GM19043 (cell line): ENCODE results near the gene CYRIA.

Experiments used
- ATAC-seq: cut with Tn5 transposase; IDR thresholded peaks from one replicate; pipeline ENCODE4 v1.9.1; 2021; ENCODE audit warnings: low read depth; ENCODE audit not compliant: unreplicated experiment

Gene CYRIA

DNA sequence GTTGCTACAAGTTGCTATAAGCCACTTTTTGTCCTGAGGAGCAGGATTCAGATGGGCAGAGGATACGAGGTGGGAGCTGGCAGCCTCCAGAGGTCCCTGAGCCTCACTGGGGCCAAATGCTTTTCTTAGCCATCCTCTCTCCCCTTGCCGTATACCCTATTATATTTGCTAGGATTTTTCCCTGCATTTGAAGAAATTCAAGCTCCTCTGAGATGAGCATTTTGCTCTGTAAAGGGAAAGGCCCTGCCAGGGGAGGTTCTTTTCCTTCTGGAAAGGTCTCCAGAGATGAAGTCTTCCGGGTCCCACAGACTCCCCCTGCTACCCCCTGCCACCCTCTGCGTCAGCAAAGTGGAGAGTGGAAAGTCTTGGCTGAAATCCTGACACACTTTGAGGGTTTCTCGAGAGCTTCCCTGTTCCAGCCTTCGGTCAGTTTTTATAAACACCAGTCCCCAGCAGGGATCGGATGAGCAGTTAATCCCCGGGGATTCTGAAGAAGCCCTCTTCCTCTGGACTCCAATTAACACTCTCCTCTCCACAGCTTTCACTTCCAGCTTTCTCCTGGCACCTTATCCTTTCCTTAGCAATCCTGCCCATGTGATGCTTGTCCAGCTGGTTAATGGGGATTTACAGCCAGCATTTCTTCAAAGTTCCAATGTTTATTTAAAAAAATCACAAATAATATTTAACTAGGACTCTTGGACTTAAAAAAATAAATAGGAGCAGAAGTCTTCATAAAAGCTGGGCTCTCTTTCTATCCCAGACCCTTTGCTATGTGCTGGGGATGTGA lies 13.1 kb downstream of the CYRIA start:
- ATAC-seq: no peak

DNA sequence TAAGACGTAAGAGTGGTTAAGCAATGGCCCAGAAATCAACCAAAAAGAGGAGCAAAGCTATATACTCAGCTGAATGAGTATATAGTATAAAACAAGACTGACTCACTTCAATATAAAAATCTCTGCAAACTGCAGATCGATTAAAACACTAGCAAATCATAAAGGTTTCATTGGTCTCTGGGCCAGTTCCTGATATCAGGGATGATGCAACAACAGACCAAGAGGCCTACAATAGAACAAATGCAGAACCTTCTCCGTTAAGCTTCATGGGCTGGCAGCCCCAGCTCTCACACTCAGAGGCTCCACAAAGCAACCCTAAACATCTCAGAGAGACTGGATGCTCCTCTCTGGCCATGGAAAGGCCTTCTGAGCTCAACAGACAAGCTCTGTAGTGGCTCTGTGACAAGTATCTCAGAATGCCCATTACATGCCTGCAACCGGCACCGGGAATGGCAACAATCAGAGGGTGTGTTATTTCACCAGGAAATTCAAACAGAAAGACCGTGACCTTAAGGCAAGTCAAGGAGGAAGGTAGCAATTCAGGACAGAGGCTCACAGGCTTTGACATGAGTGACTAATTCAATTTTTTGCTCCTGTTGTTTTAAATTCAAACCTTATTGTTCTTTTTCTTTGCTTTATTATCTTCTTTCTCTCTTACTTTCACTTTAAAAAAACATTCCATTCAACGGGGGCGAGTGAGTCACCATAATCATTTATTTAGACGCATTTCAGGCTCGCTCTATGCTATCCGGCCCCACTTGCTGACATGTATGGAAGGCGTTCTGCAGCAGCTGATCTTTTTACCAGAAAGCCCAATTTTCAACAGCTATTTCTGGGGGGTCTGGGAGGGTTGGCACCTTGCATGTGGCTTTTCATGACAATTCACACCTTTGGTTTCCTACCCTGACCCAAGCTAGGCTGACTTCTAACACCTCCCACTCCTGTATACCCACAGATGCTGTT lies 15.1 kb downstream of the CYRIA start:
- ATAC-seq: no peak

DNA sequence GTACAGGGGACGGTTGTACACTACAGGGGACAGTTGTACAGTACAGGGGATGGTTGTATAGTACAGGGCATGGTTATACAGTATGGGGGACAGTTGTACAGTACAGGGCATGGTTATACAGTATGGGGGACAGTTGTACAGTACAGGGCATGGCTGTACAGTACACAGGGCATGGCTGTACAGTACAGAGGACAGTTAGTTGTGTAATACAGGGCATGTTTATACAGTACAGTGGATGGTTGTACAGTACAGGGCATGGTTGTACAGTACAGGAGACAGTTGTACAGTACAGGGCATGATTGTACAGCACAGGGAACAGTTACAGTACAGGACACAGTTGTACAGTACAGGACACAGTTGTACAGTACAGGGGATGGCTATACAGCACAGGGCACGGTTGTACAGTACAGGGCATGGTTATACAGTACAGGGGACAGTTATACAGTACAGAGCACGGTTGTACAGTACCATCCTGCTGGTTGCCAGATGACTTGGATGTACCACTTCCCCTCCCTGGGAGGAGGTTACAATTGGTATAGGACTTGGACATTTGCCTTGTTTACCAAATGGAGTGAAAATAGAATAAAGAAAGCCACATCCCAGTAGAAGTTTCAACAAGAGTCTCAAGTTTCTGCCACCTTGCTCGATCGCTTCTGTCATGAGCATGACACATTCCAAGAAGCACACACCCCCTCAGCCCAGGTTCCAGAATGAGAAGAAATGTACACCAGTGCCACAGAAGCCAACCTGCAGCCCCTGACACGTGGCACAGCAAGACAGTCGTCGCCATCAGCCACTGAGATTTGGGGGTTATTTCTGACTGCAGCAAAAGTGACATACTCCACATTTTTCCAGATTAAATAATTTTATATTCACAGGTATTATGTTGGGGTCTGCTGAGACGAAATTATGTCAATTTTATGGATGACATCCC lies 16.0 kb downstream of the CYRIA start:
- ATAC-seq: no peak

DNA sequence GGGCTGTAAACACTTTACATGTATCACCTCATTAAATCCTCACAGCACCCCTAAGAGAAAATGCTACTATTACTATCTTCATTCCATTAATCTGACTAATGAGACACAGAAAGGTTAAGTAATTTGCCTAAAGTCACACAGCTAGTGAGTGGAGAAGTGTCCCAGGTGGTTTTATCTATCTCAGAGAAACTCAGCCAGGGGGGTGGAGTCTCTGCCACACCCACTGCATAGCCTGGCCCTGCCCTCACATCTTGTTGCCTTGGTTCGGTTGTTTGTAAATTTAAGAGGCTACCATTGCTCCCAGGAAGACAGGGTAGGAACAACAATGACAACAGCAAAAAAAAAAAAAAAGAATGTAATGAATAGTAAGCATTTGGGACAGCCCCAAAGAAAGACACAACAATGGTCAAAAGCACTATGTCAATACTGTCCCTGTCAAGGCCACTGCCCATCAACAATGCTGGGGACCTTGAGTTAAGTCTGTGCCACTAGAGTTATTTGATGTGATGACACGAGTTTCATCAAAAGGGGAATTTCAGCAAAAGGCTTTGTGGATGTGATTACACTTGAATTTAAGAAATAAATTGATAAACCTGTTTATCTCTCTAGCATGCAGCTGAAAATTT lies 17.5 kb downstream of the CYRIA start:
- ATAC-seq: no peak

DNA sequence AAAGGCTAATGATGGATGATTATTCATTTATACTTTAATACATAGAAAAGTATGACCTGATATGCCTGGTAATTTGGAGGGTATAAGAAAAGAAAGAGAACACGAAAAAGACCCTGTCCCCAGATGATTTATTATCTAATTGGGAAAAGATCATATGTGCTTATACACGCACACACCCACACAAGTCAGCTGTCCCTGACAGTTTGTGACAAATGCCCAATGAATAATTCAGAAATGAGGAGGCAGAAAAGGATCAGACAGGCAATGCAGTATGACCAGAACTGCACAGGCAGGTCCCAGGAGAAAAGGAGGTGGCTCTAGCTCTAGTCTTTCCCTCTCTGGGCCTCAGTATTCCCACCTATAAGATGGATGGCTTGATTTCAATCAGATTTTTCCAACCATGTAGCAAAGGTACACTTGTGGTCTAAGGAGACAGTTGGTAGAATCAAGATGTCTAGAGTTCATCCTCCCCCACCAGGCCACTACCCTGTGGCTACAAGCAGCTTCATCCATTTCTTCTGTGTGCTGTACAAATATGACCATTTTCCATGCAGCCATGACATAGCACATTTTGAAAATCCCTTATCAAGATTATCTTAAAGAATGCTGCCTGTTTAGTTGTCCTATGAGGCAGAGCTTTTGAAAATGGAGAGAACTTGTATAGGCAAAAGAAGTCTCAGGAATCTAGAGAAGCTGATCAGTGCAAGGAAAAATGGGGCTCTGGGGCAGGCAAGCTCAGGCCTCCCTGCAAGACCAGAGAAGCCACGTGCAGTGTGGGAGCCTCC lies 19.7 kb downstream of the CYRIA start:
- ATAC-seq: no peak

DNA sequence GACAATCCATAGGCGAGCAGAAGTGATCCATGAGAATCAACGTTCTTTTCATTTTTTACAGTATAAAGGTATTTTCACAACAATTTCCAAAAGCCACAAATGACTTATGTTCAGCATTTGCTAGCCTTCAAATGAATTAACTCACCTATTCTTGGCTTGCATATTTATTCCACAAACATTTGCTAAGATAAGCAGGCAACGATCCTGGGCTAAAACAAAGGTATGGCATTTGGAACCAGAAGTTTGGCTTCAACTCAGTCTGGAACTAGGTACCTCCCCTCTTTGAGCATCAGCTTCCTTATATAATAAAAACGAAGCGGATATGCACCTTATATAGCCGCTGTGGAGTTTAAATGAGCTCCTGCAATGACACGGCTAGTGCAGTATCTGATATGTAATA lies 20.5 kb downstream of the CYRIA start:
- ATAC-seq: no peak

DNA sequence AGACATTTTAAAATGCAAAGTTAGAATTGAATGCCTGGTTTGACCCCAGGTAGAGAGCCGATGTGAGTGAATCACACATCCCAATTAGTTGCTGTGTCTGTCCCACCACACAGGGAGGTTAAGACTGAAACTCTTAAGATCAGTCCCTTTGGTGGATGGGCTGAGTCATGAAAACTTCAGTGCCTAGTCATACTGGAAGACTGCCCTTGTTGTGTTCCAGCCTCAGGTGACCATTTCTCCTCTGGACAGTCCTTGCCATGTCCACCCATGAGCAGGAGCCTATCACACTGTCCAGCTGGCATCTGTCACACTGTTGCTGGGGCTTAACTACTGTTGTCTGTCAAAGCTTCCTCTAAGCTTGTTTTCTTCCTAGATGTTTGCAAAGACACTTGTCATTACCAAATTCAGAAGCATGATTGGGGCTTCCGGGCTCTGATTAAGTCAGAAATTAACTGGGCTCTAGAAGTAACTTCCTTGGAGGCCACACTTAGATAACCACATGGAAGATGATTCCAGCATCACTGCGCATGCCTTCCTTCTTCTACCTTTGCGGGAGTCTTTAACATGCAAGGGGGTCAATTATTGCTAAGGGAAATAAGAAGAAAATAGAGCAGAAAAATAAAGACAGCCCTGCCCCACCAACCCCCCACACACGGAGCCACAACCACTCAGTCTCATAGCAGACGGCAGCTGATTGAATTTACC lies 21.3 kb downstream of the CYRIA start:
- no peak for ATAC-seq

DNA sequence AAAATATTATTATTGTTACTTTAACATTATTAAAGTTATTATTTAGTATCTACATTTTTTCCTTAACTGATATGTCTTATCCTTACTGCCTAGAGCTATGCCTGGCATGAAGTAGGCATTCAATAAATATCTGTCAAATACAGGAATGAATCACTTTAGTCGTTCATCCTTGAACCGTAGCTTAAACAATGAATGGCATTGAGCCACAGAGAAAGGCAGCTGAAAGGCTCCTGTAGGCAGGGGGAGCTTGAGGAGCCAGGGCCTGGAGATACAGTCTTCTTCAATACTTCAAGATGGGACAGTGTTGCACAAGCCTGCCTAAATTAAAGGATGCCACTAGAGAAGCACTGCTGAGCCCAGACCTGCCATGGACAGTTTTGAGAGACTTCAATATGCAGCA lies 22.5 kb downstream of the CYRIA start:
- no peak for ATAC-seq

DNA sequence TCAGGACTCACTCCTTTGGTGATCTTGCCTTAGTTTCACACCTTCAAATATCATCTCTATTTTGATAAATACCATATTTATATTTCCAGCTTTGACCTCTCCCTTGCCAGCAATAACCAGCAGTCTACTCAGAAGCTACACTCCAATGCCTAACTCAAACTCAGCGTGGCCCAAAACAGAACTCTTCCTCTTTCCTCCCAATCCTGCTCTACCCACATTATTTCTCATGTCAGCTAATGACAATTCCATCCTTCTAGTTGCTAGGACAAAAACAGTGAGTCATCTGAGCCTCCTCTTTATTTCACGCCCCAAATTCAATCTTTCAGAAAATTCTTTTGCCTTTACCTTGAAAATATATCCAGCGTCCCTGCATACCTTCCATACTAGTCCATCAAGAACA lies 23.5 kb downstream of the CYRIA start:
- ATAC-seq: no peak

DNA sequence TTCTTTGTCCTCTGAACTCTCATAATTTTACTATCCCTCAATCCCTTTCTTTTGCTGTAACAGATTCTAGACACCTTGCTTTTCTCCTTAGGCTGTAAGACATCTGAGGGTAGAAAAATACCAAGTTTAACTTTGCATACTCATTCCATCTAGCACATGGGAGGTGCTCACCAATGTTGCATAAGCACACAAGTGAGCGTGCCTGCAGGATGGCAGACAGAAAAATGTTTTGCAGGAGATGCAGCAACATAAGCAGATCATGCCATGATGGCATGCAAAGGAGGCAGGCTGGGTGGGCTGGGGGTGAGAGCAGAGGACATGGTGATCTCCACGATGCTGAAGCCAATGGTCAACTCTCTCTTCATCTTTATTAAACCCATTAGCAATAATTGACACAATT lies 24.1 kb downstream of the CYRIA start:
- ATAC-seq: no peak

DNA sequence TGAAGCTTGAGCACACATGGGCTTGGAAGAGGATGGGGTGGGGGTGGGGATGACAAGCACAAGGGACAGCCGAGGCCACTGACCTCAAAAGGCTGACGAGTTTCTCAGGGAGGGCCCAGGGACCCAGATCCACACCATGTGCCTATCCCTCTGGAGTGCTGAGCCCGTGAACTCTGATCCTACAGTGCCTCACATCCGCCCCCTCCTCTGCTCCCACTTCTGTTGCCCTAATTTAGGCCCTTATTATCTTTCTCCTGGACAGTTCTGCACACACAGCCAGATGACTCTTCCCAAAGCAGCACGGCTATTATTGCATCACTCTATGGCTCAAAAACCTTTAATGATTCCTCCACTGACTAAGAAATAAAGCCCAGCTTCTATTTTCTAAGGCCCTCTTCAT lies 24.8 kb downstream of the CYRIA start:
- ATAC-seq: no peak

DNA sequence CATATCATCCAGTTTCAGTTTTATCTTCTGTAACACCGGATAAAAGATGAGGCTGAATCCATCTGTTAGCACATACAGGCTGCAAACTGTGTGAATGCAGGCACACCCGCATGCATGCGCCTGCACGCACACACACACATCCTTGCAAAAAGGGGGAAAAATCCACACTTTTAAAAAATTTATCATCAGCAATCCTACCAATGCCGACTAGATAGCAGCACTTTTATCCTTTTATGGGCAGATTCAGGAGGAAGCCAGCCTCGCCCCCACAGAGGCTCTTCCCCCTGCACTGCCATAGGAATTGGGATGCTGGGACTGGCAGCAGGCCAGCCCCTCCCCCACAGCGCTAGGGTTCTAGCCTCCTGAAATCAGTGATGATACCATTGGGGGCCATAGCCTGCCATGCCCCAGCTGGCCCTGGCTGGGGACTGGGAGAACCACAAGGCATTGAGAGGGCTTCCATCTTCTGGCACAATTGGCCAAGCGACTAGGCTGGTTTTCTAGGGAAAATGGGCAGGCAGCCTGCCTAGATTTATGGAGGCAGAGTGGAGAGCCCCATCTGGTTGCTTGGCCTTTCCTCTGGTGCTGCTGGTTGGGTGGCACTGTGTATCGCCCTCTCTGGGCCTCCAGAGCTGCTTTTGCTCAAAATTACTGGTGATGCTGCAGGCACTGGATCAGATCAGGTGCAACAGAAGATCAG lies 25.5 kb downstream of the CYRIA start:
- ATAC-seq: no peak

DNA sequence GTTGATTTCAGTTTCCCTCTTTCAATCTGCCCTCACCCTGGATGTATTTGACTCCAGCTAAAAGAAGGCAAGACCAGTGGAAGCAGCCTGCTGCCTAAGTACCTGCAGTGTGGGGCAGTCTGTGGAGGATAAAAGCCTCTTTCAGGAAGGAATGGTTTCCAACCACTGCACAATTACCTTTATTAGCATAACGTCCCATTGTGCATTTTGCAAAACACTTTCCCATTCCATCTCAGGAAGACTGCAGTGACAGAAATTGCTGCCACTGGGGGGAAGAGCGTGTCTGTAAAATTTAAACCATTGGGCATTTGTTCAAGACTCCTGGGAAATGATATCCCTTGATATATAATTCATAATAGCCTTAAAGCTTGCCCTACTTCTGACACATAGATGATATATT lies 26.2 kb downstream of the CYRIA start:
- no peak for ATAC-seq

DNA sequence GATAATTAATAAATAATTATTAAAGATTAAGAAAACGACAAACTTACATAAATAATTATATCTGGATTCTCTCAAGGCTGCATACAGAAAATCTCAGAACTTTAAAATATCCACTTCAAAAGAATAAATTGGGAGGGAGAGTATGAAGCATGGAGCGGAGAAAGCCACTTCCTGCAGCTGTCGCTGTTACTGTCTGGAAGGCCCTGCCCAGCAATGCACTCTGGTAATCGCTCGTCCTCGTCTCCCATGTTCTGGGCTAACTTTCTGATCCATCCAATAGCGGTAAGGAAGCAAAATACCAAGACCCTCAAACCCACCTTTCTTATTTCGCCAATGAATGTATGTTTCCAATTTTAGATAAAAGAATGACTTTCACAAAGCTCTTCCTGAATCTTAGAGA lies 26.7 kb downstream of the CYRIA start:
- ATAC-seq: no peak

DNA sequence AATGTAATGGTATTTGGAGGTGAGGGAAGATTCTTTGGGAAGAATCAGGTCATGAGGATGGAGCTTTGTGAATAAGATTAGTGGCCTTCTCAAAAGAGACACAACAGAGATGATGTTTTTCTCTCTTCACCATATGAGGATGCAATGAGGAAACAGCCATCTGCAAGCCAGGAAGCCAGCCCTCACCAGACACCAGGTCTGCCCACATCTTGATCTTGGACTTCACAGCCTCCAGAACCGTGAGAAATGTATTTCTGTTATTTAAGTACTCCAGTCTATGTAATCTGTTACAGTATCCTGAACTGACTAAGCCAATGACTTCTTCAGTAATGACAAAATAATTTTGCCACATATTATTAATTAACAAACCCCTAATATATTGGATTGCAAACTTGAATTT lies 28.3 kb downstream of the CYRIA start:
- no peak for ATAC-seq

DNA sequence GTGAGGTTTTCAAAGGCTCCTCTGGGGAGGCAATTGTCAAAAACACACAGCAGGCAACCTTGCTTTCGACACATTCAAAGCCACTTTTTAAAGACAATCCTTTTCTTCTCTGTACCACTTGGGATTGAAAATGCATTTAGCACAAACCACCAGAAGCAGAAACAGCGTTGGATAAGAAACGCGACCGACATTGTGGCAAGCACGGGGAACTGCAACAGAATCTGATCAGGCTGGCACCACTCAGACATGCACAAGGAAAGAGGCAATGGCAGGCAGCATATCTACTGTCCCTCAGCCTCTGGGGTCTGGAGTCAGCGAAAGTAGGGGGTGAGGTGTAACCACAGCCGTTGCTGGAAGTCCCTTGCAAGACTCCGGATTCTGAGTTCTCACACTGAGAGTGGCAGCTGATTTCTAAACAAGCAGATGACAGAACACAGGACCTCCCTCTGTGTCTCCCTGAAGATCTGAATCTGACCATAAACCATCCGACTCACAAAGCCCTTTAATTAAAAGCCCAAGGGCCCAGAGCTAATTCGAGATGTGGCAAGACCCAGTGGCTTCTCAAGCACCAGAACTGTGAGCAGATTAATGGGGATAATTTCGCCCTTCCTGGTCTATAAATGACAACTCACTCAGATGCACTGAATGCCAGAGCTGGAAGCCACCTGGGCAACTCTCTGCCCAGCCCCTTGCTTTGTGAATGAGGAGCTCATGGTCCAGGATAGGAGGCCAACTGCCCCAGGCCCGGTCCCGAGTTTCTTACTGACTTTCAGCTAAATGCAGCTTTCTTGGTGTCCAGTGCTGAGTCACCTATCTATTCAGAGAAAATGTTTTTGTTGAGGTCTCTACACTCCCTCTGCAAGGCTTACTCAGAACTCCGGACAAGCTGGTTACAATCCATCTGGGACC lies 29.6 kb downstream of the CYRIA start:
- ATAC-seq: no peak
